ENCODE measurements around the gene KCTD5. TPM values are rescaled to one million over a fixed set of nuclear protein-coding genes. Genes with fewer than 3 reads are reported as not detected.

The KCTD5 gene
- total RNA-seq, 1 experiment from 2014 or later = 36.7 TPM

DNA sequence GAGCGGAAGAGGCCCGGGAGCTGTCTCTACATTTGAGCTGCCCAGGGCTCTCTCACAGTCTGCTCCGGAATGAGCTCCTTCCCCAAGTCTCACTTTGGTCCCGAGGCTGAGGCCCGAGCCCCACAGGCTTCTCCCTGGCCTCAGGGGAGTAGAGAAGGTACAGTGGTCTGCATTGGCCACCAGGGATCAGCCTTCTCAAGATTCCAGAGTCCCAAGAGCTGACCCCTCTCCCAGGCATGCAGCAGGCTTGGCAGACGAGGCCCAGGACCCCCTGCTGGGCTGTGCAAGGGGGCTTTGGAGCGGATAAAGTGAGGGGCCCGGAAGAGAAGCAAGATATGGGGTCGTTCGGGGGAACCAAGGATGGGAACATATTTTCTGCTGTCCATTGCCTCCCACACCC, 34.6 kb downstream of the KCTD5 start:
- peaks cover 45% of the 10 kb centered on the region for H3K36me3 Mint-ChIP-seq (ENCODE audit: insufficient read depth, unreplicated experiment)
- no peak for DNase-seq
- no TSS peak for BruUV-seq (replicated peaks)
- H3K27ac Mint-ChIP-seq (ENCODE audit: unreplicated experiment) = no peak overlapping the region
- CTCF ChIA-PET = no interaction called here
- H3K4me1 Mint-ChIP-seq (ENCODE audit: low read depth, unreplicated experiment) = peaks cover 23% of the 10 kb centered on the region
- no peaks in the 10 kb centered on the region for H3K9me3 Mint-ChIP-seq (ENCODE audit: low read depth, unreplicated experiment)
- intact Hi-C loops (cut with micrococcal nuclease; ENCODE audit: unreplicated experiment) = no loop called here
- TF ChIP-seq, protein P1, sequence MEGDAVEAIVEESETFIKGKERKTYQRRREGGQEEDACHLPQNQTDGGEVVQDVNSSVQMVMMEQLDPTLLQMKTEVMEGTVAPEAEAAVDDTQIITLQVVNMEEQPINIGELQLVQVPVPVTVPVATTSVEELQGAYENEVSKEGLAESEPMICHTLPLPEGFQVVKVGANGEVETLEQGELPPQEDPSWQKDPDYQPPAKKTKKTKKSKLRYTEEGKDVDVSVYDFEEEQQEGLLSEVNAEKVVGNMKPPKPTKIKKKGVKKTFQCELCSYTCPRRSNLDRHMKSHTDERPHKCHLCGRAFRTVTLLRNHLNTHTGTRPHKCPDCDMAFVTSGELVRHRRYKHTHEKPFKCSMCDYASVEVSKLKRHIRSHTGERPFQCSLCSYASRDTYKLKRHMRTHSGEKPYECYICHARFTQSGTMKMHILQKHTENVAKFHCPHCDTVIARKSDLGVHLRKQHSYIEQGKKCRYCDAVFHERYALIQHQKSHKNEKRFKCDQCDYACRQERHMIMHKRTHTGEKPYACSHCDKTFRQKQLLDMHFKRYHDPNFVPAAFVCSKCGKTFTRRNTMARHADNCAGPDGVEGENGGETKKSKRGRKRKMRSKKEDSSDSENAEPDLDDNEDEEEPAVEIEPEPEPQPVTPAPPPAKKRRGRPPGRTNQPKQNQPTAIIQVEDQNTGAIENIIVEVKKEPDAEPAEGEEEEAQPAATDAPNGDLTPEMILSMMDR (IDR thresholded peaks at IDR 0.05; ENCODE audit: unreplicated experiment) = no peak
- peaks cover 52% of the 10 kb centered on the region for H3K27me3 Mint-ChIP-seq (ENCODE audit: unreplicated experiment)
- no peak overlapping the region for H3K4me3 Mint-ChIP-seq (ENCODE audit: low read depth, unreplicated experiment)

DNA sequence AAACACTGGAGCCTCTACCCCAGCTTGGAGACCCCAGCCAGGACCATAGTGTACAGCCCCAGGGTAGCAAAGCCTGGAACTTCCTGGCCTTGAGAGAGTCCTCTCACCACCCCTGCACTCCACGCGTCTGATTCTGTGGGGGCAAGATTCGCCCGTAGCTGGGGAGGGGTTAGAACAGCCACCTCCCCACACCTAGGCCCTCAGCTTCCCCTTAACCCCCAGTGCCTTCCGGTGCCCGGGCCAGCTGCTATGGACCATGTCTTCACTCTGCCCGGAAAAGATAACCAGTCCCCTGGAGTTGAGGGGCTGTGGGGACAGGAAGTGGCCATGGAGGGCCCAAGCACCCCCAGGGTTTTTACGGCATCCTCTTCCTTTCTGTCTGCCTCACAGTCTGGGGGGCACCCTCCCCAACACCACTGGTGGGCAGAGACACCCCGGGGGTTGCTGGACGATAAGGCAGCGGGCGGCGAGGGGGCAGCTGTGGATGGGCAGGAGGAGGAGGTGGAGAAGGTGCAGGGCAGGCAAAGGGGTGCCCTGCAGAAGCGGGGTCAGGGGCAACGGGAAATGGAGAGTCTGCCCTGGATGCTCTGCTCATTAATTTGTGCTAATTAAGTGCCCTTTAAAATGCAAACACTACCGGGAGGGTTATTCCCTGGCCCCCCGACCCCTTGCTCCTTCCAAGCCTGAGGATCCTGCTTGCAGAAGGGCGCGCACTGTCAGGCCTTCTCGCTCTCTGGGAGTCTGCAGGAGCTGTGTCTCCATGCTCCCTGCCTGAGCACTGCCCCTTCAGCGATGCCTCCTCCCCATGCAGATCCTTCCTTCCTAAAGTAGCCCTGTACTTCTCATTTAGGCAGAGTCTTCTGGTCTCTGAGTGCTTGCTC, 35.3 kb downstream of the KCTD5 start:
- Mint-ChIP-seq H3K4me1 (ENCODE audit: low read depth, unreplicated experiment) (peaks cover 23% of the 10 kb centered on the region), H3K9me3 (ENCODE audit: low read depth, unreplicated experiment) (no peaks in the 10 kb centered on the region), H3K27me3 (ENCODE audit: unreplicated experiment) (peaks cover 45% of the 10 kb centered on the region), H3K4me3 (ENCODE audit: low read depth, unreplicated experiment) (no peak overlapping the region), H3K27ac (ENCODE audit: unreplicated experiment) (no peak overlapping the region), H3K36me3 (ENCODE audit: insufficient read depth, unreplicated experiment) (peaks cover 39% of the 10 kb centered on the region)
- DNase-seq = no peak
- intact Hi-C loops (cut with micrococcal nuclease; ENCODE audit: unreplicated experiment) = no loop called here
- CTCF ChIA-PET = no interaction called here
- BruUV-seq (replicated peaks) = no TSS peak
- TF ChIP-seq, protein P1 (IDR thresholded peaks at IDR 0.05; ENCODE audit: unreplicated experiment) = no peak

DNA sequence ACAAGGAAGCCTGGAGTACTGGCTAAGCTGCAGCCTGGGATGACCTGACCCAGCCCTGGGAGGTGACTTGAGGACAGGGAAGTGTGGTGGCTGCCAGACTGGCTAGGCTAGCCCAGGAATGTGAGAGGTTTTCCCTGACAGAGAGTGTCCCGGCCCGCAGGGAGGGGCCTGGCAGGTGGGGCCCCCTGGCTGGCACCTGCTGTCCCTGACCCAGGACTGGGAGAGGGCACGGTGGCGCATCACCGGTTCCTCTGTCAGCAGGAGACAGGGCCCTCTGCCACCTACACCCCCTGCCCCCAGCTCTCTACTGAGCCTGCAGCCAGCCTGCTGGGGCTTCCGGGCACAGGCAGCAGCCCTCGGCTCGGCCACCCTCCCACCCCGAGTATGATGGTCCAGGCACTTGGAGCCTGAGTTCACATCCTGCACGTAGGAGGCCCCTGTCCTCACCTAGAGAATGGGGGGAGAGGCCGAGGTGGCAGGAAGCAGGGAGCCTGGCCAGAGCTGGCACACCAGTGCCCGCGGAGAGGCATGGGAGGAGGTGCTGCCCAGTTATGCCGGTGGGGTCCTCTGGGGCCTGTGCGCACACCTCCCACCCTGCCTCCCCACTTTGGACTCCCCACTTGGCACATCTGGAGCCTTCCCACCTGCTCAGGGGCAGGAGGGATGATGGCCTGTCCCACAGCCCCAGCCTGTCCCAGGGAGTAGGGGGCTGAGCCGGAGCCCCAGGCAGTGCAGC, 37.2 kb downstream of the KCTD5 start:
- Mint-ChIP-seq H3K36me3 (ENCODE audit: insufficient read depth, unreplicated experiment) (peaks cover 28% of the 10 kb centered on the region), H3K4me1 (ENCODE audit: low read depth, unreplicated experiment) (peaks cover 26% of the 10 kb centered on the region), H3K4me3 (ENCODE audit: low read depth, unreplicated experiment) (peak overlapping the region; percentile 69), H3K9me3 (ENCODE audit: low read depth, unreplicated experiment) (no peaks in the 10 kb centered on the region), H3K27me3 (ENCODE audit: unreplicated experiment) (peaks cover 36% of the 10 kb centered on the region), H3K27ac (ENCODE audit: unreplicated experiment) (no peak overlapping the region)
- CTCF ChIA-PET = no interaction called here
- TF ChIP-seq, protein P1 (IDR thresholded peaks at IDR 0.05; ENCODE audit: unreplicated experiment) = no peak
- intact Hi-C loops (cut with micrococcal nuclease; ENCODE audit: unreplicated experiment) = no loop called here
- no TSS peak for BruUV-seq (replicated peaks)
- DNase-seq = peak; percentile 80

DNA sequence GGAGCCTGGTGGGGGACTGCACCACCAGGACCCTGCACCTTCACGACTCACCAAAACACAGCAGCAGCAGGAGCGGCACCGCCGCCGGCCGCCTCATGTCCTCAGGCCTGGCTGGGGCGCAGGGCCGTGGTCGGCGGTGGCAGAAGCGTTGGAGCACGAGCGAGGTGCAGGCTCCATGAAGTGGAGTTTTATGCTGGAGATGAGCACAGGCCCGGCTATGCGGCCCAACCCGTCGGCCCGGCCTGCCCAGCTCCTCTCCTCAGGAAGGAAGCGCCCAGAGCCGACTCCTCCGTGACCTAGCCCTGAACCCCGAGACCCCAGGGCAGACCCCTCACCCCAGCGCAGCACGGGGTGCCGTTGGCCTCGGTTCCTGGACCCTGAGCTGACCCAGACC, 37.7 kb downstream of the KCTD5 start, which contains the start of gene PRSS27:
Gene PRSS27 (minus strand): TSS at position 161 of the 394 bp plus-strand sequence. CDS start 64 bp downstream, at position 97.
- H3K36me3 Mint-ChIP-seq (ENCODE audit: insufficient read depth, unreplicated experiment) = peaks cover 24% of the 10 kb centered on the region
- peak; percentile 22 for DNase-seq
- peaks cover 20% of the 10 kb centered on the region for H3K4me1 Mint-ChIP-seq (ENCODE audit: low read depth, unreplicated experiment)
- no peaks in the 10 kb centered on the region for H3K9me3 Mint-ChIP-seq (ENCODE audit: low read depth, unreplicated experiment)
- H3K4me3 Mint-ChIP-seq (ENCODE audit: low read depth, unreplicated experiment) = peak within 1 kb of the TSS; percentile 69
- intact Hi-C loops (cut with micrococcal nuclease; ENCODE audit: unreplicated experiment) = no loop called here
- H3K27me3 Mint-ChIP-seq (ENCODE audit: unreplicated experiment) = peaks cover 36% of the 10 kb centered on the region
- BruUV-seq (replicated peaks) = no TSS peak
- TF ChIP-seq, protein P1 (IDR thresholded peaks at IDR 0.05; ENCODE audit: unreplicated experiment) = no peak
- peak within 1 kb of the TSS; percentile 61 for H3K27ac Mint-ChIP-seq (ENCODE audit: unreplicated experiment)
- CTCF ChIA-PET = no interaction called here

Data from Calu3 (cell line).